HepG2 (cell line): Measurements from ENCODE around the gene CLIC5. TPM values are rescaled to one million over a fixed set of nuclear protein-coding genes. Genes with fewer than 3 reads are reported as not detected.

Experiments used
- ATAC-seq: fragments of 200-7000 bp; cut with Tn5 transposase; 3 replicates; pipeline ENCODE4 v1.9.1; 2020; ENCODE audit warnings: mild to moderate bottlenecking, moderate library complexity
- BruUV-seq: library from RNA; stranded (reverse); fragments of 400-500 nt; replicated peaks from 2 replicates; lab custom pipeline; 2021; lab: Mats Ljungman, UMichigan
- CTCF ChIA-PET: fragments of 300-600 bp; formaldehyde crosslinking; extraction: SDS; loops from one replicate; lab custom pipeline; 2021; ENCODE audit warnings: low total read pairs, inconsistent platforms, low intra/inter-chr PET ratio; lab: Yijun Ruan, JAX
- POLR2A ChIA-PET: fragments of 350-600 bp; sonication (Branson Sonifier 250); formaldehyde crosslinking; loops from one replicate; lab custom pipeline; 2020; ENCODE audit warnings: antibody characterized with exemption, inconsistent platforms; lab: Yijun Ruan, JAX
- DNase-seq: peaks from one replicate; pipeline ENCODE4 v3.0.0-alpha.2; 2015; ENCODE audit warnings: low spot score
- FAIRE-seq: peaks from 3 replicates; lab custom pipeline; 2011; peaks lifted over from hg19 to GRCh38; lab: Jason Lieb, UNC
- H2AFZ ChIP-seq: one replicate; pipeline ENCODE4 v1.6.1; 2011; ENCODE audit warnings: low read length, inconsistent platforms
- H3K27ac ChIP-seq: fragments of 300-600 bp; 3 replicates; pipeline ENCODE4 v1.8.0; 2011; ENCODE audit warnings: mixed run types, mild to moderate bottlenecking, mixed read lengths, low read length, inconsistent platforms; ENCODE audit not compliant: insufficient read depth; ENCODE audit errors: extremely low read length
- H3K27me3 ChIP-seq, 2 experiments: fragments of 200-600 bp in 1 of 2; 2 replicates in 1 of 2; 3 replicates in 1 of 2; pipeline versions ENCODE4 v1.6.0 to v1.8.0; 2011; ENCODE audit warnings: low read length in 2 of 2, mild to moderate bottlenecking in 2 of 2, moderate library complexity in 2 of 2, inconsistent platforms in 1 of 2; ENCODE audit not compliant: insufficient read depth in 2 of 2, control insufficient read depth in 1 of 2
- H3K36me3 ChIP-seq, 2 experiments: fragments of 200-600 bp in 1 of 2; replicated peaks in 1 of 2; 2 replicates in 1 of 2; 3 replicates in 1 of 2; pipeline versions ENCODE4 v1.5.1 to v1.8.0; 2011; ENCODE audit warnings: low read length in 2 of 2, inconsistent platforms in 1 of 2; ENCODE audit not compliant: insufficient read depth in 2 of 2, control insufficient read depth in 1 of 2
- H3K4me1 ChIP-seq: 2 replicates; pipeline ENCODE4 v1.5.1; 2012; ENCODE audit warnings: low read length, inconsistent platforms; ENCODE audit not compliant: insufficient read depth
- H3K4me2 ChIP-seq: 2 replicates; pipeline ENCODE4 v1.6.0; 2011; ENCODE audit warnings: low read depth, low read length, inconsistent platforms
- H3K4me3 ChIP-seq, 3 experiments: fragments of 200-600 bp in 1 of 3; sonication (generic), shearing (Covaris generic) in 1 of 3; replicated peaks in 1 of 3; 2 replicates each; pipeline ENCODE4 v1.5.1; 2011 to 2016; ENCODE audit warnings: low read length in 3 of 3, inconsistent platforms in 2 of 3, low read depth in 2 of 3, mild to moderate bottlenecking in 2 of 3, control low read depth in 1 of 3, mixed read lengths in 1 of 3; ENCODE audit not compliant: insufficient read depth in 1 of 3
- H3K79me2 ChIP-seq: one replicate; pipeline ENCODE4 v1.6.1; 2011; ENCODE audit warnings: low read length, inconsistent platforms; ENCODE audit not compliant: insufficient read depth
- H3K9ac ChIP-seq: 2 replicates; pipeline ENCODE4 v1.6.0; 2011; ENCODE audit warnings: mild to moderate bottlenecking, low read depth, low read length, inconsistent platforms; ENCODE audit not compliant: insufficient read depth
- H3K9me3 ChIP-seq: 2 replicates; pipeline ENCODE4 v1.5.1; 2012; ENCODE audit warnings: mild to moderate bottlenecking, low read length
- H4K20me1 ChIP-seq: 2 replicates; pipeline ENCODE4 v1.6.0; 2011; ENCODE audit warnings: inconsistent platforms, mild to moderate bottlenecking, low read length, moderate library complexity; ENCODE audit not compliant: insufficient read depth
- FOXP1 ChIP-seq, 2 experiments: fragments of 450-650 bp in 1 of 2; IDR thresholded peaks; 2 replicates each; pipeline ENCODE4 v1.6.1; 2017 to 2018; ENCODE audit warnings: antibody characterized with exemption in 1 of 2
- HNRNPH1 ChIP-seq: fragments of 200-400 bp; formaldehyde crosslinking; optimal IDR thresholded peaks from 2 replicates; pipeline ENCODE3; 2017; ENCODE audit warnings: mild to moderate bottlenecking, low read depth, low read length
- KLF16 ChIP-seq, 2 experiments: sonication (generic) in 1 of 2; formaldehyde crosslinking in 1 of 2; IDR thresholded peaks; 2 replicates each; pipeline versions ENCODE4 v1.6.1 to v1.8.0; 2016 to 2023; ENCODE audit warnings: missing genetic modification reagents in 2 of 2, missing compliant biosample characterization in 1 of 2
- NCOR1 ChIP-seq: fragments of 200-600 bp; sonication (generic); IDR thresholded peaks from 2 replicates; pipeline ENCODE4 v1.7.0; 2017; ENCODE audit warnings: antibody characterized with exemption, low read length, borderline replicate concordance
- RARG ChIP-seq: sonication (generic); formaldehyde crosslinking; IDR thresholded peaks from 2 replicates; pipeline ENCODE4 v1.4.0; 2020; ENCODE audit warnings: low read depth, mild to moderate bottlenecking, missing genetic modification reagents
- YY1 ChIP-seq: IDR thresholded peaks from 2 replicates; pipeline ENCODE4 v1.6.1; 2011; ENCODE audit warnings: low read length, low read depth, moderate library complexity, mild to moderate bottlenecking; ENCODE audit not compliant: insufficient read depth, insufficient replicate concordance
- ZNF142 ChIP-seq: sonication (generic); formaldehyde crosslinking; IDR thresholded peaks from 2 replicates; pipeline ENCODE4 v1.4.0; 2020; ENCODE audit warnings: missing genetic modification reagents
- ZNF18 ChIP-seq: sonication (generic); formaldehyde crosslinking; IDR thresholded peaks from 2 replicates; pipeline ENCODE4 v1.8.0; 2022; ENCODE audit warnings: mild to moderate bottlenecking, missing genetic modification reagents; ENCODE audit not compliant: insufficient replicate concordance
- ZNF264 ChIP-seq: sonication (generic); formaldehyde crosslinking; IDR thresholded peaks from 2 replicates; pipeline ENCODE4 v1.4.0; 2020; ENCODE audit warnings: missing genetic modification reagents
- ZNF616 ChIP-seq: sonication (generic); formaldehyde crosslinking; IDR thresholded peaks from 2 replicates; pipeline ENCODE4 v1.5.0; 2020; ENCODE audit warnings: low read depth, mild to moderate bottlenecking, missing genetic modification reagents
- ZNF691 ChIP-seq: sonication (generic); formaldehyde crosslinking; IDR thresholded peaks from 2 replicates; pipeline ENCODE4 v1.4.0; 2020; ENCODE audit warnings: missing genetic modification reagents, low read depth, mild to moderate bottlenecking, borderline replicate concordance
- ZNF747 ChIP-seq: sonication (generic); formaldehyde crosslinking; IDR thresholded peaks from 2 replicates; pipeline ENCODE4 v1.8.1; 2023; ENCODE audit warnings: missing genetic modification reagents, mild to moderate bottlenecking, borderline replicate concordance
- WGBS: methylation state at CpG from one replicate; pipeline ENCODE4 v1.1.6; 2017; ENCODE audit warnings: low lambda C conversion rate; 5-methylcytosine and 5-hydroxymethylcytosine counted together
- in situ Hi-C: cut with HindIII; loops from 2 replicates; pipeline ENCODE4 v1.10.0; 2017; ENCODE audit warnings: low pct_unique_long_range_greater_than_20kb; ENCODE audit not compliant: extremely low pct_ligation_motif_present
- intact Hi-C: fragments of 100-400 bp; cut with micrococcal nuclease; formaldehyde crosslinking; loops from one replicate; pipeline ENCODE4 v1.10.0; 2022; ENCODE audit not compliant: unreplicated experiment
- polyA plus RNA-seq, 8 experiments: library from polyadenylated mRNA; depleted of rRNA in 3 of 8; stranded (reverse) in 7 of 8; unstranded in 1 of 8; fragments of >200 nt; fragmentation: Illumina TruSeq in 4 of 8; extraction: Trizol in 4 of 8; gene quantifications; 2 replicates each; pipeline versions ENCODE4 v1.2.1 to v1.2.3, GENCODE V29; 2011 to 2016; ENCODE audit warnings: low read depth in 4 of 8, missing spikeins in 1 of 8, mixed read lengths in 1 of 8; ENCODE audit not compliant: insufficient read depth in 1 of 8
- total RNA-seq, 5 experiments: library from RNA; depleted of rRNA; stranded (reverse); fragments of >200 nt; fragmentation: Illumina TruSeq; extraction: Trizol; gene quantifications; 2 replicates each; pipeline ENCODE4 v1.2.3, GENCODE V29; 2016; ENCODE audit warnings: low read depth in 1 of 5

CLIC5 gene
- total and polyA plus RNA-seq, 2 of the 13 experiments (the other 11 are each of a cell fraction or from before 2014, with no cell fraction given), result not detected

GRCh38 chr6:46050845-46051405 lies 35.3 kb upstream of the CLIC5 start (continued):
- TF ChIP-seq ZNF747 (CRISPR knock-in tag) (no peak), RARG (CRISPR knock-in tag) (no peak)

GRCh38 chr6:46048646-46049297 lies 33.1 kb upstream of the CLIC5 start:
- Histone ChIP-seq H3K4me2 (no peak overlapping the region), H3K27me3 (no peaks in the 10 kb centered on the region; a peak in 1 of 5 replicates), H3K9ac (no peak overlapping the region), H2AFZ (no peak overlapping the region), H3K4me3 (no peak overlapping the region), H3K79me2 (no peaks in the 10 kb centered on the region), H4K20me1 (no peaks in the 10 kb centered on the region), H3K9me3 (no peaks in the 10 kb centered on the region), H3K27ac (no peak overlapping the region), H3K4me1 (no peaks in the 10 kb centered on the region), H3K36me3 (no peaks in the 10 kb centered on the region)
- ATAC-seq (no peak), DNase-seq (no peak), FAIRE-seq (no peak)
- WGBS, result 10% methylated on average over 3 of the region's 3 CpGs
- ChIA-PET CTCF (no interaction called here), POLR2A (no interaction called here)
- intact Hi-C loops, result no loop called here
- no TSS peak for BruUV-seq
- in situ Hi-C loops, result no loop called here
- TF ChIP-seq KLF16 (CRISPR knock-in tag; IDR thresholded peaks at IDR 0.05) (no peak), ZNF616 (CRISPR knock-in tag) (no peak), YY1 (no peak), ZNF142 (CRISPR knock-in tag) (no peak), HNRNPH1 (no peak), ZNF264 (no peak), ZNF18 (CRISPR knock-in tag) (no peak), NCOR1 (no peak), ZNF691 (CRISPR knock-in tag) (no peak), FOXP1 (IDR thresholded peaks at IDR 0.05) (no peak), FOXP1 (CRISPR knock-in tag; IDR thresholded peaks at IDR 0.05) (no peak)
